ENCODE data around the gene ADARB1.

ADARB1 gene

GRCh38 chr21:45075596-45076244 is 1.3 kb downstream of the ADARB1 start:
- no peak for DNase-seq (ENCODE audit: low read depth)

GRCh38 chr21:45076245-45076711 is 1.9 kb downstream of the ADARB1 start:
- no peak for DNase-seq (ENCODE audit: low read depth)

- DNase-seq (ENCODE audit: low read depth): no peak
Measured at GRCh38 chr21:45078371-45078770, 4.0 kb downstream of the ADARB1 start.

GRCh38 chr21:45078877-45079281 is 4.5 kb downstream of the ADARB1 start:
- DNase-seq (ENCODE audit: low read depth): no peak

- DNase-seq (ENCODE audit: low read depth): no peak
Measured at GRCh38 chr21:45079351-45079750, 5.0 kb downstream of the ADARB1 start.

- no peak for DNase-seq (ENCODE audit: low read depth)
Measured at GRCh38 chr21:45080232-45080631, 5.9 kb downstream of the ADARB1 start.

- no peak for DNase-seq (ENCODE audit: low read depth)
Measured at GRCh38 chr21:45080639-45081414, 6.4 kb downstream of the ADARB1 start.

- DNase-seq (ENCODE audit: low read depth): no peak
Measured at GRCh38 chr21:45081636-45082035, 7.3 kb downstream of the ADARB1 start.

GRCh38 chr21:45082736-45083135 is 8.4 kb downstream of the ADARB1 start:
- no peak for DNase-seq (ENCODE audit: low read depth)

- DNase-seq (ENCODE audit: low read depth): no peak
Measured at GRCh38 chr21:45084121-45084520, 9.7 kb downstream of the ADARB1 start.

- no peak for DNase-seq (ENCODE audit: low read depth)
Measured at GRCh38 chr21:45084881-45085536, 10.6 kb downstream of the ADARB1 start.

- no peak for DNase-seq (ENCODE audit: low read depth)
Measured at GRCh38 chr21:45085700-45086099, 11.3 kb downstream of the ADARB1 start.

GRCh38 chr21:45086337-45086958 is 12.1 kb downstream of the ADARB1 start:
- no peak for DNase-seq (ENCODE audit: low read depth)

- DNase-seq (ENCODE audit: low read depth): no peak
Measured at GRCh38 chr21:45087022-45087823, 12.8 kb downstream of the ADARB1 start.

- DNase-seq (ENCODE audit: low read depth): no peak
Measured at GRCh38 chr21:45088116-45088515, 13.7 kb downstream of the ADARB1 start.

- no peak for DNase-seq (ENCODE audit: low read depth)
Measured at GRCh38 chr21:45088729-45089128, 14.3 kb downstream of the ADARB1 start.

- DNase-seq (ENCODE audit: low read depth): no peak
Measured at GRCh38 chr21:45089964-45090363, 15.6 kb downstream of the ADARB1 start.

GRCh38 chr21:45090966-45091365 is 16.6 kb downstream of the ADARB1 start:
- DNase-seq (ENCODE audit: low read depth): no peak

- no peak for DNase-seq (ENCODE audit: low read depth)
Measured at GRCh38 chr21:45091550-45092322, 17.4 kb downstream of the ADARB1 start.

- no peak for DNase-seq (ENCODE audit: low read depth)
Measured at GRCh38 chr21:45093035-45093532, 18.7 kb downstream of the ADARB1 start.

GRCh38 chr21:45094412-45094811 is 20.0 kb downstream of the ADARB1 start:
- no peak for DNase-seq (ENCODE audit: low read depth)
